GM18907 (cell line): ENCODE measurements around the gene COL19A1.

ENCODE experiments used
- ATAC-seq: cut with Tn5 transposase; IDR thresholded peaks from one replicate; pipeline ENCODE4 v1.9.1; 2021; ENCODE audit warnings: mild to moderate bottlenecking, moderate library complexity; ENCODE audit not compliant: unreplicated experiment

The COL19A1 gene

GRCh38 chr6:70216767-70217166 lies 350.4 kb downstream of the COL19A1 start:
- ATAC-seq, result no peak

GRCh38 chr6:70219943-70220613 lies 353.7 kb downstream of the COL19A1 start:
- no peak for ATAC-seq

- peak; percentile 56 for ATAC-seq
Observed at GRCh38 chr6:70221025-70221714, 354.8 kb downstream of the COL19A1 start.

- no peak for ATAC-seq
Observed at GRCh38 chr6:70221715-70222438, 355.5 kb downstream of the COL19A1 start.

- ATAC-seq, result no peak
Observed at GRCh38 chr6:70222439-70222749, 356.0 kb downstream of the COL19A1 start.

GRCh38 chr6:70225055-70225454 lies 358.7 kb downstream of the COL19A1 start:
- ATAC-seq, result no peak

- no peak for ATAC-seq
Observed at GRCh38 chr6:70231311-70231710, 365.0 kb downstream of the COL19A1 start.

- ATAC-seq, result no peak
Observed at GRCh38 chr6:70234561-70235236, 368.3 kb downstream of the COL19A1 start.

- no peak for ATAC-seq
Observed at GRCh38 chr6:70236343-70236742, 370.0 kb downstream of the COL19A1 start.

- no peak for ATAC-seq
Observed at GRCh38 chr6:70241031-70241430, 374.7 kb downstream of the COL19A1 start.

- ATAC-seq, result no peak
Observed at GRCh38 chr6:70241991-70242420, 375.6 kb downstream of the COL19A1 start.

- no peak for ATAC-seq
Observed at GRCh38 chr6:70246118-70246517, 379.8 kb downstream of the COL19A1 start.

GRCh38 chr6:70252604-70253003 lies 386.2 kb downstream of the COL19A1 start:
- no peak for ATAC-seq

- no peak for ATAC-seq
Observed at GRCh38 chr6:70253923-70254322, 387.6 kb downstream of the COL19A1 start.

- no peak for ATAC-seq
Observed at GRCh38 chr6:70254784-70255183, 388.4 kb downstream of the COL19A1 start.

GRCh38 chr6:70257768-70258273 lies 391.5 kb downstream of the COL19A1 start:
- no peak for ATAC-seq

GRCh38 chr6:70258483-70258882 lies 392.1 kb downstream of the COL19A1 start:
- no peak for ATAC-seq
